Stimulated activated CD8-positive, alpha-beta memory T cell treated with anti-CD3 and anti-CD28 coated beads, Interleukin-15, amount 100 ng/mL, for 4 hours (primary cell): Measurements from ENCODE around the gene HS6ST2.

Experiments used
- DNase-seq, 2 donors: peaks; one replicate each; pipeline ENCODE4 v3.0.0-alpha.2; 2020; ENCODE audit warnings: low read depth in 2 of 2

Gene HS6ST2

GRCh38 chrX:132742246-132742645 lies 216.2 kb downstream of the HS6ST2 start:
- DNase-seq, result no peak

GRCh38 chrX:132741689-132742088 lies 216.7 kb downstream of the HS6ST2 start:
- DNase-seq, result no peak

GRCh38 chrX:132740316-132741123 lies 217.9 kb downstream of the HS6ST2 start:
- no peak for DNase-seq

GRCh38 chrX:132738951-132739350 lies 219.5 kb downstream of the HS6ST2 start:
- no peak for DNase-seq

- peak; percentile 3 to 27 for DNase-seq
These were observed 220.7 kb downstream of the HS6ST2 start for GRCh38 chrX:132737743-132738142.

- DNase-seq, result no peak
These were observed 226.2 kb downstream of the HS6ST2 start for GRCh38 chrX:132732236-132732635.

- DNase-seq, result no peak
These were observed 227.7 kb downstream of the HS6ST2 start for GRCh38 chrX:132730726-132731125.

- no peak for DNase-seq
These were observed 228.2 kb downstream of the HS6ST2 start for GRCh38 chrX:132730266-132730665.

- no peak for DNase-seq
These were observed 230.1 kb downstream of the HS6ST2 start for GRCh38 chrX:132728296-132728695.

GRCh38 chrX:132718431-132718958 lies 239.9 kb downstream of the HS6ST2 start:
- DNase-seq, result no peak

- no peak for DNase-seq
These were observed 242.4 kb downstream of the HS6ST2 start for GRCh38 chrX:132716006-132716405.

- no peak for DNase-seq
These were observed 243.5 kb downstream of the HS6ST2 start for GRCh38 chrX:132714913-132715312.

- DNase-seq, result no peak
These were observed 246.1 kb downstream of the HS6ST2 start for GRCh38 chrX:132712350-132712749.

- no peak for DNase-seq
These were observed 247.7 kb downstream of the HS6ST2 start for GRCh38 chrX:132710656-132711155.

- DNase-seq, result no peak
These were observed 249.9 kb downstream of the HS6ST2 start for GRCh38 chrX:132708529-132708928.

- no peak for DNase-seq
These were observed 253.7 kb downstream of the HS6ST2 start for GRCh38 chrX:132704769-132705168.

GRCh38 chrX:132694382-132694781 lies 264.0 kb downstream of the HS6ST2 start:
- DNase-seq, result no peak

GRCh38 chrX:132692526-132692925 lies 265.9 kb downstream of the HS6ST2 start:
- no peak for DNase-seq

- DNase-seq, result no peak
These were observed 266.4 kb downstream of the HS6ST2 start for GRCh38 chrX:132692066-132692465.

- no peak for DNase-seq
These were observed 268.5 kb downstream of the HS6ST2 start for GRCh38 chrX:132689612-132690563.

GRCh38 chrX:132685276-132685675 lies 273.2 kb downstream of the HS6ST2 start:
- DNase-seq, result no peak

GRCh38 chrX:132677233-132677716 lies 281.2 kb downstream of the HS6ST2 start:
- DNase-seq, result no peak
